HCT116 (cell line): Measurements from ENCODE around the gene PLA2G2C. TPM values are rescaled to one million over a fixed set of nuclear protein-coding genes. Genes with fewer than 3 reads are reported as not detected.
"Not testable (repeated sequence)": the region's sequence is repeated elsewhere in the genome, so short reads cannot be mapped to it uniquely, and the experiment has no call there.

Source experiments
- ATAC-seq: fragments of 200-7000 bp; cut with Tn5 transposase; 2 replicates; pipeline ENCODE4 v1.9.1; 2020; ENCODE audit warnings: mild to moderate bottlenecking, moderate library complexity
- BruUV-seq: library from RNA; stranded (reverse); fragments of 400-500 nt; replicated peaks from 2 replicates; lab custom pipeline; 2021; lab: Mats Ljungman, UMichigan
- CTCF ChIA-PET: fragments of 300-600 bp; sonication (Branson Sonifier 250); formaldehyde crosslinking; loops from one replicate; lab custom pipeline; 2021; ENCODE audit warnings: antibody characterized with exemption; lab: Charles Lee
- POLR2A ChIA-PET: fragments of 300-600, 350-600 bp; sonication (Branson Sonifier 250); formaldehyde crosslinking; loops from one replicate; lab custom pipeline; 2021; ENCODE audit warnings: antibody characterized with exemption; lab: Charles Lee
- RAD21 ChIA-PET, 2 experiments: fragments of 300-600 bp; sonication (Branson Sonifier 250); formaldehyde crosslinking; loops; one replicate each; lab custom pipeline; 2023; ENCODE audit warnings: low total read pairs in 2 of 2; ENCODE audit not compliant: uncharacterized antibody in 2 of 2, unreplicated experiment in 2 of 2, low non-redundant PET in 1 of 2; lab: Charles Lee
- DNase-seq: peaks from one replicate; pipeline ENCODE4 v3.0.0-alpha.2; 2010; ENCODE audit warnings: low read depth, low spot score
- H2AFZ ChIP-seq: fragments of 200-600 bp; shearing (Covaris generic), sonication (generic); 2 replicates; pipeline ENCODE4 v1.6.1; 2017; ENCODE audit warnings: low read depth, mixed run types, mixed read lengths, antibody characterized with exemption, low read length; ENCODE audit not compliant: poor library complexity, severe bottlenecking
- H3K27ac ChIP-seq: 2 replicates; pipeline ENCODE4 v1.5.1; 2012; ENCODE audit warnings: low read depth, low read length
- H3K27me3 ChIP-seq: fragments of 200-600 bp; sonication (generic); 2 replicates; pipeline ENCODE4 v1.6.1; 2016; ENCODE audit warnings: mixed run types, low read length, mixed read lengths; ENCODE audit not compliant: insufficient read depth
- H3K36me3 ChIP-seq, 2 experiments: fragments of 200-500 bp in 1 of 2; fragments of 200-600 bp in 1 of 2; sonication (Bioruptor generic) in 1 of 2; sonication (generic) in 1 of 2; 2 replicates each; pipeline versions ENCODE4 v1.5.1 to v1.6.1; 2014 to 2016; ENCODE audit warnings: low read length in 2 of 2, inconsistent platforms in 1 of 2, mixed read lengths in 1 of 2, mixed run types in 1 of 2; ENCODE audit not compliant: insufficient read depth in 2 of 2, control insufficient read depth in 1 of 2
- H3K4me1 ChIP-seq, 2 experiments: fragments of 200-600 bp in 1 of 2; sonication (generic) in 1 of 2; 2 replicates each; pipeline versions ENCODE4 v1.5.1 to v1.6.1; 2012 to 2017; ENCODE audit warnings: low read length in 2 of 2, inconsistent platforms in 1 of 2, mild to moderate bottlenecking in 1 of 2, mixed read lengths in 1 of 2, mixed run types in 1 of 2, moderate library complexity in 1 of 2; ENCODE audit not compliant: insufficient read depth in 2 of 2, control insufficient read depth in 1 of 2
- H3K4me2 ChIP-seq: fragments of 200-600 bp; sonication (generic); 2 replicates; pipeline ENCODE4 v1.6.1; 2017; ENCODE audit warnings: mixed run types, low read length, mixed read lengths
- H3K4me3 ChIP-seq, 2 experiments: fragments of 200-600 bp in 1 of 2; sonication (generic) in 1 of 2; replicated peaks in 1 of 2; 2 replicates each; pipeline ENCODE4 v1.5.1; 2011 to 2016; ENCODE audit warnings: low read length in 2 of 2, control low read depth in 1 of 2, low read depth in 1 of 2, mild to moderate bottlenecking in 1 of 2, mixed read lengths in 1 of 2, mixed run types in 1 of 2
- H3K79me2 ChIP-seq: fragments of 200-600 bp; sonication (generic); 2 replicates; pipeline ENCODE4 v1.6.1; 2017; ENCODE audit warnings: mild to moderate bottlenecking, mixed run types, low read length, moderate library complexity, mixed read lengths; ENCODE audit not compliant: insufficient read depth
- H3K9ac ChIP-seq: fragments of 200-600 bp; sonication (generic); 2 replicates; pipeline ENCODE4 v1.6.1; 2016; ENCODE audit warnings: low read length, mixed read lengths
- H3K9me2 ChIP-seq: fragments of 200-600 bp; sonication (generic), shearing (Covaris generic); 2 replicates; pipeline ENCODE4 v1.6.1; 2017; ENCODE audit warnings: mixed run types, mild to moderate bottlenecking, moderate library complexity; ENCODE audit not compliant: insufficient read depth
- H3K9me3 ChIP-seq, 2 experiments: fragments of 200-500 bp in 1 of 2; fragments of 200-600 bp in 1 of 2; sonication (Bioruptor generic) in 1 of 2; sonication (generic) in 1 of 2; 2 replicates each; pipeline ENCODE4 v1.6.1; 2014 to 2017; ENCODE audit warnings: low read length in 2 of 2, mixed read lengths in 2 of 2, inconsistent platforms in 1 of 2, low read depth in 1 of 2, mild to moderate bottlenecking in 1 of 2, mixed run types in 1 of 2, moderate library complexity in 1 of 2; ENCODE audit not compliant: control insufficient read depth in 1 of 2, insufficient read depth in 1 of 2
- H4K20me1 ChIP-seq: fragments of 200-600 bp; sonication (generic), shearing (Covaris generic); 2 replicates; pipeline ENCODE4 v1.6.1; 2017; ENCODE audit warnings: mixed run types, mild to moderate bottlenecking, moderate library complexity; ENCODE audit not compliant: insufficient read depth
- EZH2 ChIP-seq: fragments of 200-600 bp; sonication (generic); IDR thresholded peaks from 2 replicates; pipeline ENCODE4 v1.6.1; 2017; ENCODE audit warnings: antibody characterized with exemption, mixed run types
- EZH2phosphoT487 ChIP-seq: fragments of 200-600 bp; IDR thresholded peaks from 2 replicates; pipeline ENCODE4 v1.6.1; 2018; ENCODE audit warnings: antibody characterized with exemption, borderline replicate concordance
- POLR2AphosphoS5 ChIP-seq: IDR thresholded peaks from 2 replicates; pipeline ENCODE4 v1.6.1; 2011; ENCODE audit warnings: mild to moderate bottlenecking, low read depth, low read length, moderate library complexity
- YY1 ChIP-seq: IDR thresholded peaks from 2 replicates; pipeline ENCODE4 v1.6.1; 2011; ENCODE audit warnings: low read length, low read depth, moderate library complexity, mild to moderate bottlenecking; ENCODE audit not compliant: insufficient replicate concordance; ENCODE audit errors: extremely low read depth
- intact Hi-C: fragments of 100-400 bp; cut with micrococcal nuclease; formaldehyde crosslinking; loops from 2 replicates; pipeline ENCODE4 v1.10.0; 2022
- total RNA-seq: library from RNA; stranded (reverse); gene quantifications from one replicate; pipeline ENCODE4 v1.2.1, GENCODE V29; 2021; ENCODE audit not compliant: unreplicated experiment
- TF ChIP-seq, protein P1 (sequence below), 3 experiments: fragments of 200-600 bp in 1 of 3; sonication (generic) in 1 of 3; IDR thresholded peaks in 2 of 3; conservative IDR thresholded peaks in 1 of 3; 2 replicates each; pipeline ENCODE4 v1.5.1; 2012 to 2017; ENCODE audit warnings: low read depth in 2 of 3, low read length in 2 of 3, antibody characterized with exemption in 1 of 3, borderline replicate concordance in 1 of 3, control low read depth in 1 of 3, mild to moderate bottlenecking in 1 of 3, mixed read lengths in 1 of 3, mixed run types in 1 of 3, moderate library complexity in 1 of 3; ENCODE audit not compliant: insufficient read depth in 1 of 3

PLA2G2C gene
- total RNA-seq, 1 experiment from 2014 or later: not detected

DNA sequence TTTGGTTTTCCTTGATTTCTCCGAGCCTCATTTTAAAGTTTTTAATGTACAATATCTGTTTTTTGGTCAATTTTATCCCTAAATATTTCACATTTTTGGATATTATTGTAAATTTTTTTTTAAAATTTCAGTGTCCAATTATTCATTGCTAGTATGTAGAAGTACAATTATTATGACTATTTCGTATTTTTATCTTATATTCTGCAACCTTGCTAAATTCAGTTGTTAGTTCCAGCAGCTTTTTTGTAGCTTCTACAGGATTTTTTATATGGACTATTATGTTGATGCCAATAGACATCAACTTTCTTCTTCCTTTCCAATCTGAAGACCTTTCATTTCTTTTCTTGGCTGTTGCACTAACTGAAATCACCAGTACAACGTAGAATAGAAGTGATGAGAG, 51.3 kb downstream of the PLA2G2C start (continued):
- TF ChIP-seq, protein P1, sequence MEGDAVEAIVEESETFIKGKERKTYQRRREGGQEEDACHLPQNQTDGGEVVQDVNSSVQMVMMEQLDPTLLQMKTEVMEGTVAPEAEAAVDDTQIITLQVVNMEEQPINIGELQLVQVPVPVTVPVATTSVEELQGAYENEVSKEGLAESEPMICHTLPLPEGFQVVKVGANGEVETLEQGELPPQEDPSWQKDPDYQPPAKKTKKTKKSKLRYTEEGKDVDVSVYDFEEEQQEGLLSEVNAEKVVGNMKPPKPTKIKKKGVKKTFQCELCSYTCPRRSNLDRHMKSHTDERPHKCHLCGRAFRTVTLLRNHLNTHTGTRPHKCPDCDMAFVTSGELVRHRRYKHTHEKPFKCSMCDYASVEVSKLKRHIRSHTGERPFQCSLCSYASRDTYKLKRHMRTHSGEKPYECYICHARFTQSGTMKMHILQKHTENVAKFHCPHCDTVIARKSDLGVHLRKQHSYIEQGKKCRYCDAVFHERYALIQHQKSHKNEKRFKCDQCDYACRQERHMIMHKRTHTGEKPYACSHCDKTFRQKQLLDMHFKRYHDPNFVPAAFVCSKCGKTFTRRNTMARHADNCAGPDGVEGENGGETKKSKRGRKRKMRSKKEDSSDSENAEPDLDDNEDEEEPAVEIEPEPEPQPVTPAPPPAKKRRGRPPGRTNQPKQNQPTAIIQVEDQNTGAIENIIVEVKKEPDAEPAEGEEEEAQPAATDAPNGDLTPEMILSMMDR (IDR thresholded peaks at IDR 0.05 in 2 of 3, conservative IDR thresholded peaks at IDR 0.05 in 1 of 3; ENCODE audit: borderline replicate concordance in 1 of 3, insufficient read depth in 1 of 3, low read depth in 2 of 3, low read length in 2 of 3): no peak
- no peak for TF ChIP-seq YY1
- no peak for TF ChIP-seq POLR2AphosphoS5
- no peak for TF ChIP-seq EZH2
- no peak for TF ChIP-seq EZH2phosphoT487

DNA sequence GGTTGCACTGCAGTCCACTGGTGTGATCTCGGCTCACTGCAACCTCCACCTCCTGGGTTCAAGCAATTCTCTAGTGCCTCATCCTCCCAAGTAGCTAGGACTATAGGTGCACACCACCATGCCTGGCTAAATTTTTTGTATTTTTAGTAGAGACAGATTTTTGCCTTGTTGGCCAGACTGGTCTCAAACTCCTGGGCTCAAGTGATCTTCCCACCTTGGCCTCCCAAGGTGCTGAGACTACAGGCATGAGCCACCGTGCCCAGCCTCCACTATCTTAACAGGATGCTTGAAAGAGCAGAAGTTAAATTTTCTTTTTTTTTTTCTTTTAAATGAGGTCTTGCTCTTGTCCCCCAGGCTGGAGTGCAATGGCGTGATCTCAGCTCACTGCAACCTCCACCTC, 55.8 kb downstream of the PLA2G2C start:
- H3K79me2 ChIP-seq, H2AFZ ChIP-seq, H3K4me2 ChIP-seq, H3K27me3 ChIP-seq, H3K9me2 ChIP-seq, DNase-seq, ATAC-seq, RAD21 ChIA-PET, intact Hi-C loops, H3K9ac ChIP-seq, CTCF ChIA-PET, H3K27ac ChIP-seq, POLR2A ChIA-PET, H3K9me3 ChIP-seq, BruUV-seq, H3K4me3 ChIP-seq, H3K36me3 ChIP-seq, H3K4me1 ChIP-seq, H4K20me1 ChIP-seq: not testable (repeated sequence)
